Parathyroid adenoma (tissue), 2 donors: Measurements from ENCODE around the gene OASL.

ENCODE experiments used
- H2AFZ ChIP-seq: fragments of 300-600 bp; sonication (generic); one replicate; pipeline ENCODE4 v1.7.0; 2017; ENCODE audit warnings: antibody characterized with exemption, mild to moderate bottlenecking
- H3K27ac ChIP-seq: fragments of 300-600 bp; sonication (generic); one replicate; pipeline ENCODE4 v1.7.0; 2017
- H3K27me3 ChIP-seq: fragments of 300-600 bp; sonication (generic); one replicate; pipeline ENCODE4 v1.7.0; 2017; ENCODE audit warnings: low read length; ENCODE audit not compliant: control insufficient read depth, insufficient read depth
- H3K36me3 ChIP-seq: fragments of 300-600 bp; sonication (generic); one replicate; pipeline ENCODE4 v1.7.0; 2017; ENCODE audit warnings: low read length; ENCODE audit not compliant: control insufficient read depth, insufficient read depth
- H3K4me1 ChIP-seq: fragments of 300-600 bp; sonication (generic); one replicate; pipeline ENCODE4 v1.7.0; 2017; ENCODE audit warnings: control low read depth
- H3K4me2 ChIP-seq: fragments of 300-600 bp; sonication (generic); one replicate; pipeline ENCODE4 v1.7.0; 2017; ENCODE audit warnings: low read length
- H3K4me3 ChIP-seq: fragments of 300-600 bp; sonication (generic); one replicate; pipeline ENCODE4 v1.7.0; 2017; ENCODE audit warnings: low read depth, low read length
- H3K79me2 ChIP-seq: fragments of 300-600 bp; sonication (generic); one replicate; pipeline ENCODE4 v1.7.0; 2017; ENCODE audit warnings: control low read depth
- H3K9ac ChIP-seq: fragments of 300-600 bp; sonication (generic); one replicate; pipeline ENCODE4 v1.7.0; 2017; ENCODE audit warnings: mild to moderate bottlenecking
- H3K9me3 ChIP-seq: fragments of 300-600 bp; sonication (generic); one replicate; pipeline ENCODE4 v1.7.0; 2017; ENCODE audit warnings: low read length; ENCODE audit not compliant: control insufficient read depth
- TF ChIP-seq, protein P1 (sequence below): fragments of 300-600 bp; sonication (generic); IDR thresholded peaks from one replicate; pipeline ENCODE4 v1.7.0; 2017; ENCODE audit warnings: antibody characterized with exemption, mild to moderate bottlenecking
- donor health status: primary hyperparathyroidism.

The OASL gene

DNA sequence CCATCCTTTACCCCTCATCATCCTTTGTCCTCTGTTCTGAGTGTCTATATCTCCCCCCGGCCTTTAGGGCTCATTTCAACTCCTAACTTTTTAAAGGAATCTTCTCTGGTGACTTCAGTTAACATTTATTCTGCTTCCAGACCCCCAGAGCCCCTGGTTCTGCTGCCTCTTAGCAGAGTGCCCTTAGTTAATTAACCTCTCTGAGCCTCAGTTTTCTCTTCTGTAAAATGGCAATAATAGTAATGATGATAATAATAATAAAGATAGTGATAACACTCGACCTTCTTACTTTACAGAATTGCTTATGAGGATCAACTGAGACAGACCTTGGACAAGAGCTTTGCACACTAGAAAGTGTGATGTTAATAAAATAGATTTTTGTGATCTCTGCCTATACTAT, 16.3 kb downstream of the OASL start:
- no peaks in the 10 kb centered on the region for H3K27me3 ChIP-seq
- H3K4me3 ChIP-seq: no peak overlapping the region
- H2AFZ ChIP-seq: no peak overlapping the region
- TF ChIP-seq, protein P1, sequence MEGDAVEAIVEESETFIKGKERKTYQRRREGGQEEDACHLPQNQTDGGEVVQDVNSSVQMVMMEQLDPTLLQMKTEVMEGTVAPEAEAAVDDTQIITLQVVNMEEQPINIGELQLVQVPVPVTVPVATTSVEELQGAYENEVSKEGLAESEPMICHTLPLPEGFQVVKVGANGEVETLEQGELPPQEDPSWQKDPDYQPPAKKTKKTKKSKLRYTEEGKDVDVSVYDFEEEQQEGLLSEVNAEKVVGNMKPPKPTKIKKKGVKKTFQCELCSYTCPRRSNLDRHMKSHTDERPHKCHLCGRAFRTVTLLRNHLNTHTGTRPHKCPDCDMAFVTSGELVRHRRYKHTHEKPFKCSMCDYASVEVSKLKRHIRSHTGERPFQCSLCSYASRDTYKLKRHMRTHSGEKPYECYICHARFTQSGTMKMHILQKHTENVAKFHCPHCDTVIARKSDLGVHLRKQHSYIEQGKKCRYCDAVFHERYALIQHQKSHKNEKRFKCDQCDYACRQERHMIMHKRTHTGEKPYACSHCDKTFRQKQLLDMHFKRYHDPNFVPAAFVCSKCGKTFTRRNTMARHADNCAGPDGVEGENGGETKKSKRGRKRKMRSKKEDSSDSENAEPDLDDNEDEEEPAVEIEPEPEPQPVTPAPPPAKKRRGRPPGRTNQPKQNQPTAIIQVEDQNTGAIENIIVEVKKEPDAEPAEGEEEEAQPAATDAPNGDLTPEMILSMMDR: no peak
- H3K4me1 ChIP-seq: peaks cover 4% of the 10 kb centered on the region
- H3K27ac ChIP-seq: no peak overlapping the region
- H3K9ac ChIP-seq: no peak overlapping the region
- H3K79me2 ChIP-seq: no peaks in the 10 kb centered on the region
- no peaks in the 10 kb centered on the region for H3K9me3 ChIP-seq
- H3K4me2 ChIP-seq: no peak overlapping the region
- H3K36me3 ChIP-seq: no peaks in the 10 kb centered on the region

DNA sequence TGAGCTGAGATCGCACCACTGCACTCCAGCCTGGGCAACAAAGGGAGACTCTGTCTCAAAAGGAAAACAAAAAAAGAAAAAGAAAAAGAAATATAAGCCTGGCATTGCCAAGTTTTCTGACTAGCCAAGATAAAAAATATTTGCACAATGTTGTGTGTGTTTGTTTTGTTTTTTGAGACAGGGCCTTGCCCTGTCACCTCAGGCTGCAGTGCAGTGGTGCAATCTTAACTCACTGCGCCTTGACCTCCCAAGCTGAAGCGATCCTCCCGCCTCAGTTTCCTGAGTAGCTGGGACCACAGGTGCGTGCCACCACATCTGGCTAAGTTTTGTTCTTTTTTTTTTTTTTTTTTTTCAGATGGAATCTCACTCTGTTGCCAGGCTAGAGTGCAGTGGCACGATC, 17.3 kb downstream of the OASL start:
- TF ChIP-seq, protein P1: no peak
- Histone ChIP-seq H3K27ac (no peak overlapping the region), H3K27me3 (no peaks in the 10 kb centered on the region), H3K4me1 (peaks cover 4% of the 10 kb centered on the region), H3K9me3 (no peaks in the 10 kb centered on the region), H3K36me3 (no peaks in the 10 kb centered on the region), H3K4me3 (no peak overlapping the region), H3K79me2 (no peaks in the 10 kb centered on the region), H3K9ac (no peak overlapping the region), H2AFZ (no peak overlapping the region), H3K4me2 (no peak overlapping the region)

DNA sequence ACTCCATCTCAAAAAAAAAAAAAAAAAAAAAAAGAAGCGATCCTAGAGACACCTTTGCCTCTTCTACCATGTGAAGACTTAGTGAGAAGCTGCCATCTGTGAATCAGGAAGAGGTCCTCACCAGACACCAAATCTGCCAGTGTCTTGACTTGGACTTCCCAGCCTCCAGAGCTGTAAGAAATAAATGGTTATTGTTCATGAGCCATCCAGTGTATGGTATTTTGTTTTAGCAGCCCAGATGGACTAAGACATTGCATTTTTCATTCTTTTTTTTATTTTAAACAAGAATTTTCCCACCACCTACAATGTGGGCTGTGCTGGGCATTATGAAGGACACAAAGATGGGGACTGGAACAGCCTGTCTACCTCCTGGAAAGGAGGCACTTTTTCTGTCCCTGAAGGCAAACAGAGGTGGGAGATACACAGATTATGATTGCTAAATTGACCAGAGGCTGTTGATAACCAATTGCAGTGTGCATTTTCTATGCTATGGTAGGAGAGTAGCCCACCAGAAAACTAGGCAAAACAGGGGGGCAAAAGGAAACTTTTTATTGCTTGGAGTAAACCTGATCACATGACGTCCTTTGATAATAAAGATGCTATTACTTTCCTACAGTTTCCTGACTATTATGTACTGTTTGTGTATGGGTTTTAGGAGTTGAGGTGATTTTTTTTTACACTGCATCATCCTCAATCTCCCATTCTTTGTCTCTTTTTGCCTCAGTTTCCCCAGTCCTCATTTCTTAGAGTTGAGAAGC, 20.0 kb downstream of the OASL start:
- TF ChIP-seq, protein P1: no peak
- Histone ChIP-seq H3K36me3 (no peaks in the 10 kb centered on the region), H3K27me3 (no peaks in the 10 kb centered on the region), H2AFZ (no peak overlapping the region), H3K4me1 (peaks cover 9% of the 10 kb centered on the region), H3K4me3 (no peak overlapping the region), H3K9ac (no peak overlapping the region), H3K4me2 (no peak overlapping the region), H3K79me2 (peaks cover 11% of the 10 kb centered on the region), H3K9me3 (no peaks in the 10 kb centered on the region), H3K27ac (no peak overlapping the region)

DNA sequence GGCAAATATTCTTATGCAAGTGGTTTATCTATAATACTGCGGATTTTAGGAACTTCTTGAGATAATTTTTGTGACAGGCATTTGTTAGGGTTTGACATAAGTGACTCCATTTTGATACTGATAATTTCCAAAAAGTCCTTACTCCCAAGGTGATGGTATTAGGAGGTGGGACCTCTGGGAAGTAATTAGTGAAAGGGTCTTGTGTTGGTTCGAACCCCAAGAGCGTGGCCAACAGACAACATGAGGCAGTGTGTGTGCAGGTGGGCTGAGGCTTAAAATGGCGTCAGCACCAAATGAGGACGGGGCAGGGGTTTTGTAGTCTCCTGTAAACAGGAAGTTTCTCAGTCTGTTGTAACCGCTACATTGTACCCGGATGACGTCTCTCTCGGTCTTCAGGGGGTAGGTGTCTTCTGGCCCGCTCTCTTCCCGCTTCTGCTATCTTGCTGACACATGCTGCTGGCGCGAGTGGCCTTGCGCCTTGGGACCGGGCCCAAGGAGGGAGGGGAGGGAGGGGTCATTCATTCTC, 21.0 kb downstream of the OASL start:
- no peaks in the 10 kb centered on the region for H3K9me3 ChIP-seq
- no peaks in the 10 kb centered on the region for H3K36me3 ChIP-seq
- no peak overlapping the region for H3K4me2 ChIP-seq
- H3K79me2 ChIP-seq: peaks cover 11% of the 10 kb centered on the region
- H3K4me3 ChIP-seq: no peak overlapping the region
- H2AFZ ChIP-seq: no peak overlapping the region
- H3K4me1 ChIP-seq: peaks cover 9% of the 10 kb centered on the region
- H3K27me3 ChIP-seq: no peaks in the 10 kb centered on the region
- TF ChIP-seq, protein P1: no peak
- no peak overlapping the region for H3K9ac ChIP-seq
- H3K27ac ChIP-seq: no peak overlapping the region
